NCI-H2107 treated with DMSO at 0.1 percent for 48 hours (cell line): ENCODE results near the gene PTPRK.

ENCODE experiments used
- DNase-seq: peaks from one replicate; lab custom pipeline; 2025; ENCODE audit not compliant: unreplicated experiment; lab: John Stamatoyannopoulos, UW

Gene PTPRK

DNA sequence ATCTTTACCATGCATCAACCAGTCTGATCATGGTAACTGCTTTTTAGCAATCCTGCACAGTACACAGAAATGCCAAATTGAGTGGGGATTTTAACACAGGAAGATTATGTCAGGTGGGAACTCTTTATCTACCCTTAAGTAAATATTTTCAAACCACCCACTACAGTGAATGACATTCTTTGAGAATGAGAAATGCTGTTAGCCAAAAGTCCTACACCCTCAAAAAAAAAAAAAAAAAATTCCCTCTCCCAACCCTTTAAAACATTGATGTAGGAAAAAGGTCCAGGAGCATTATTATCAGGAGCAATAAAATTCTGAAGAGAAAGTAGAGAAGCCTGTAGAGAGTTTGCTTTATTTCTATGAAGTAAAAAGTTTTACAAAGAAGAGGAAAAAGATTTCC is 312.3 kb downstream of the PTPRK start:
- no peak for DNase-seq

DNA sequence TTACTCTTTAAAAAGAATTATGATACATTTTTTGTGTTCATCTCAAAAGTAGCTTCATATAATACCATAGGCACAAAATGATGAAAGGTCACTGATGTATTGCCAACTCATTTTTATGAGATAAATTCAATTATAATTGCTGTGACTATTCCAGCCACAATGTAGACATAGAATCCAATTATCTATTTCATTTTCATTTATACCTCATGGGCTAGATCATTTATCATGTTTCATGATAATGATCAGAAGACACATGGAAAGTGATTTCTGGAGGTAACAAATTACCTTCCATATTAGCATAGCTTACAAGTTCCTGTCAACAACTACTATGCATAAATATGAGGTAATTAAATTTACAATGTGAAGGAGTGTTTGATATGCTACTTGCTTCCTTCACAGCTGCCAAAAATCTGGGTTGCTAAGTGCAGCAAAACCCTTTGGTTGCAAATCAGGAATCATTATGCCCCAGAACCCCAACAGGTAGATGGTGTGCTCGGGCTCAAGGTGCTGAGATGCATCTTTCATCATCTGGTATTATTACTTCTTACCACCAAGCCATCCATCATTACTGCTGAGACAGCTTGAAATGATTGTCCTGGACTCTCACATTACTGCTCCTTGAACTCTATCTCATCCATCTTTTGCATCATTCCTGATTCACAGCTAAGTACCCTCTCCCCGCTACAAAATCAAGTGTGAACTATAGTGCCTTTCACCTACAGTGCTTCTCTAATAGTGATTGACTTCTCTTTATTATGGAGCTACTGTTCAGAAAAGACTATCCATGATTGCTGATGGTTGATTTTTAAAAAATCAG is 313.6 kb downstream of the PTPRK start:
- DNase-seq, result no peak

DNA sequence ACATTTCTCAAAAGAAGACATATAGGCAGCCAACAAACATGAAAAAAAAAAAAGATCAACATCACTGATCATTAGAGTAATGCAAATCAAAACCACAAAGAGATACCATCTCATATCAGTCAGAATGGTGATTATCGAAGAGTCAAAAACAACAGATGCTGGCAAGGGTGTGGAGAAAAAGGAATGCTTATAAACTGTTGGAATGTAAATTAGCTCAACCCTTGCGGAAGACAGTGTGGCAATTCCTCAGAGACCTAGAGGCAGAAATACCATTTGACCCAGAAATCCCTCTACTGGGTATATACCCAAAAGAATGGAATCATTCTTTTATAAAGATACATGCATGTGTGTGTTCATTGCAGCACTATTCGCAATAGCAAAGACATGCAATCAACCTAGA is 315.8 kb downstream of the PTPRK start:
- DNase-seq, result no peak

- DNase-seq, result no peak
Observed at GRCh38 chr6:128202169-128202765, 318.1 kb downstream of the PTPRK start.

DNA sequence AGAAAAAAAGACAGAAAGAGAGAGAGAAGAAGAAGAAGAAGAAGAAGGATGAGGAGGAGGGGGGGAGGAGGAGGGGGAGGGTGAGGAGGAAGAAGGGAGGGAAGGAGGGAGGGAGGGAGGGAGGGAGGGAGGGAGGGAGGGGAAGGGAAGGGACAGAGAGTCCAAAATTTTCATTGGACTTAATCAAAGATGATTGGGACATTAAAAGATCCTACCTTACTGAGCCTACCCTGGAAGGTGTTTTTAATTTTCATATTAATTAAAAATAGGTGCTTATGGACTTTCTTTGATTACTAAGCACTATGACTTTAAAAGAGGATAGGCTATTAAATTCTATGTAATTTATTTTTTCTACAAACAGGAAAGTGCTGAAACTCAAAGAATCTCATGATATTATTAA is 319.6 kb downstream of the PTPRK start:
- DNase-seq, result no peak

- no peak for DNase-seq
Observed at GRCh38 chr6:128199461-128199860, 320.9 kb downstream of the PTPRK start.

DNA sequence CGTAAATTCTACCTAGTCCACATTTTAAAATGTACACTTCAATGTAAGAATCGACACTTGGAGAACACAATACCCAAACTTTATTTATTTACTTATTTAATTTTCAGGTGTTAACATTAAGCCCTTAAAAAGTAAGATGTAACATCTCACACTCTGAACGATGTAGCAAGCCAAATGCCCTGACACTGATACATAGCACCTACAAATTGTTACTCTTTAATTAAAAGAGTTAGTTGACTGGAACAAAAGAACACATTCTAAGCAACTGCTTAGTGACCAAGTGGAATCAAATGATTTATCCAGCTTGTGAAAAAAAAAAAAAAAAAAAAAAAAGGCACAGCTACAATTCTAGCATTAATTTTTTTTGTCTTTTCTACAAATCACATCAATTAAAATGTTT is 327.4 kb downstream of the PTPRK start:
- no peak for DNase-seq

DNA sequence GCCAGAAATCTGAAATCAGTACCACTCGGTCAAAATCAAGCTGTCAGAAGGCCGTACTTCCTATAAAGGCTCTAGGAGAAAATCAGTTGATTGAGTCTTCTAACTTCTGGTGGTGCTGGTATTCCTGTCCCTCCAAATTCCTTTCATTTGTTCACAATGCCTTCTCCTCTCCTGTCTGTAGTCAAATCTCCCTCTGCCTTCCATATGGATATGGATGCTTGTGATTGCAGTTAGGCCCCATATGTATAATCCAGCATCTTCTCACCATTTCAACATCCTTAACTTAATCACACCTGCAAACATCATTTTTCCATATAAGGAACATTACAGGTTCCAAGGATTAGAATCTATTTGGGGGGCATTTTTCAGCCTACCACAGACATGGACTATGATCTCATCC is 331.7 kb downstream of the PTPRK start:
- no peak for DNase-seq

DNA sequence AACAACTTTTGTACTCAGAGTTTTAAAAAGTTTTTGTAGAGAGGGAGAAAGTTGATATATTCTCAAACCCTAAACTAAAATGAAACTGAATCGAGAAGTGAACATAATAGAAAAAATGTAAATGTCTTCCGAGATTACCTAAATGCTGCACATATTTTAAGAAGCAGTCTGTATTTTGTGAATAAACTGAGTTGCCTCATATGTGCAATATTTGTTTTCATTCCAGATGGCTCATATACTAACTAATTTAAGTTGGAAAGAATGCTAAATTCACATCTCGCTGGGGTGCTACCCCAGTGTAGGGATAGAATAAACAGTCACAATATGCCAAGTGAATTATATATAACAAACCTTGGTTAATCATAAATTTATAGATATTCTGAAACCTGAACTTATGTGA is 333.7 kb downstream of the PTPRK start:
- DNase-seq, result no peak

DNA sequence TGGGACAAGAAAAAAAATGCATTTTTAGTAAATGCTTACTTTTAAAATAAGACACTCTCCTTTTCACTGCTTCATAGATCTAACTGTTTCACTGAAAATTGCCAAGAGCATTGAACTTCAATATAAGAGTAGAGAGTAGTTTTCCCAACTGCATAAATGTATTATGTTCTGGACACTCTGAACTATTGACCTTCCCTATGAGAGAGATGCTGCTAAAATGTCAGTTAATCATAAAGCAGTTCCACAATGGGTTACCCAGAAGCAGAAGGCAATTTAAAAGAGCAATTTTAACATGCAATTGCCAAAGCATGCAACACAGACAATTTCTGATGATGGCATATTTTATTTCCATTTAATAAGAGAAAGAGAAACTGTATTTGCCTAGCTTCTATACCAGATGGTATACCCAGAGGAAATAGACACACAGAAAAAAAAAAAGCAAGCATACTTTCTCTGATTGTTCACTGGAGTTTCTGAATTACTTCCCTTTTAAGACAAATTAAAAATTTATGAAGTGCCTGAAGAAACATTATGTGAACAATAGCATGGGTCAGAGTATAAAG is 340.4 kb downstream of the PTPRK start:
- DNase-seq, result no peak

DNA sequence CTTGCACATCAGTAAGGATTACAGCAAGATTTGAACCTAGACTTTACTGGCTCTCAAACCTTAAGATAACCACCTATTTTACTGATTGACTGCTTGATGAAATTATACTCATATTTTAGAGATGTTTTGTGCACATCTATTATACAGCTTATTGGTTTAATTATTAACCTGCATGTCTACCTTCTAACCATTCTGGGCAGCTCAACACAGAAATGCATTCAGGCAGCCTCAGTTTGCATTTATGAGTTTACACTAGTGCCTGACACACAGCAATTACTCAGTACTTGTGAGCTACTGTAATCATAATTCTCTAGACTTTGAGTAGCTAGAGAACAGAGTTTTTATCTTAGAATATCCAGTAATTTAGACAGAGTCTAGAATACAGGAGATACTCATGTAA is 345.7 kb downstream of the PTPRK start:
- DNase-seq, result no peak

DNA sequence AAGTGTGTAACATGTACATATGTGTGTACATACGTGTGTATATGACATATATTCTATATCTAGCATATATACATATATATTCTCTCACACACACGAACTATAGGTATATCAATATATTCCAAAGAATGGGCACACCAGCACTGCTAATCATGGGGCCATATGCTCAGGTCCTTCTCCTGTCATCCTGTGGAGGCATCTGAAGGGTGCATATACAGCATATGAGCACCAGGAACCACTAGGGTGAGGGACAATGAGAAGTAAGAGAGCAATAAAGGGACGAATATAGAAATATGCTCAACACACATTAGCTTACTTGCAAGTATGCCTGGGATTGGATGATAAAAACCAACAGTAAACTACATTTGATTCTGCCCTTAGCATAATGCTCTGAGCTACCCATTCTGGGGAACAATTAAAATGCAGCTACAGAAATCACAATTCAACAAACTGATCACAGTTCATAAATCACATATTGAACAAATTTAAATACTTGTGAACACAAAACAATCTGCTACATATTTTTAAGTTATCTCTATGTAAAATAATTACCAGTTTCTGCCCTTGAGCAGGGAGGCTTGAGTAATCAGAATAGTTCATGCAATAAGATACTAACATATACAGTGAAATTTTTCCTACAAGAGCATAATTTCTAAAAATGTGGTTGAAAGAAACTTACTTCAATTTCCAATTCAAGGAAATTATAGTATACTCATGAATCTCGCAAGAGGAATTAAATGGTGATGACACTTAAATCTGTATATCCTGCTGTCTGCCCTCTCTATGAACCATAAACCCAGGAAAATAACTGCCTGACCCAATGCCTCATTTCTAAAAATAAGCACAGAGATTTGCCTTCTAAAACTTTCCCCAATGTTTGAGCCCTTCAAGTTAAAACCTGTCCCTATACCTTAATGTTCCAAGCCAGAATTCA is 347.4 kb downstream of the PTPRK start:
- DNase-seq, result no peak

- no peak for DNase-seq
Observed at GRCh38 chr6:128172081-128172480, 348.3 kb downstream of the PTPRK start.

GRCh38 chr6:128171182-128171581 is 349.2 kb downstream of the PTPRK start:
- no peak for DNase-seq

GRCh38 chr6:128168244-128168643 is 352.2 kb downstream of the PTPRK start:
- no peak for DNase-seq

GRCh38 chr6:128167552-128167951 is 352.8 kb downstream of the PTPRK start:
- no peak for DNase-seq

DNA sequence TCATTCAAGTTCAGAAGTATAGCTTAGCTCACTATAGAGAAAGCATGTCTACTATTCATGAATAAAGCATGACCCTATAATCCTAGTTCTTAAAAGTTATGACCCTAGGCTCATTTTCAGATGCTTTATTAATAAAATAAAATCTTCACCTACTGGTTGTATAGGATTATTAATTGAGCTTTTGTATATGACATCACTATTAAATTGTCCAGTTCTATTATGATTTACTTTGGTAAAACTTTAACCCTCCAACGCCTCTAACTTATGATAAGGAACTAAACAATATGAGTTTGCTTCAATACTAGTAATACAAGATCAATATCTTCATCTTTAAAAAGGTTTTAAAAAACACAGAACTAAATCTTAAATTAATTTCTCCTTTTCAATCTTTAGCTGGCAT is 356.1 kb downstream of the PTPRK start:
- no peak for DNase-seq

DNA sequence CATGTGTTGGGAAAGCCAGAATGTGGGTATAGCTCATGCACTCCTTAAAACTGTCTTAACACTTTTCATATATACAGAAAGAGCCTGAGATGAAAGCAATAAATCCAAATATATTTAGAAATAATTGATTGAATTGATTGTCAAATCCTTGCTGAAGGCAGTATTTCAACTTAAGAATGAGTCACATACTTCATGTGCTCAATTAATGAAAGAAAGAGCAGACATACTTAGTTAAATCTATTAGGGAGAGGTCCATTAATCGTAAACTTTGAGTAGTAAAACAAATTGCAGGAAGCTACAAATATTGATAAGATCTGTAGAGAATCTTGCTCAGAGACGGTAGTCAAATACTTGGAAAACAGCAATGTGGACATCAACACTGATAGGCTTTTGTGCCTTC is 358.0 kb downstream of the PTPRK start:
- no peak for DNase-seq

- no peak for DNase-seq
Observed at GRCh38 chr6:128161839-128162238, 358.6 kb downstream of the PTPRK start.

DNA sequence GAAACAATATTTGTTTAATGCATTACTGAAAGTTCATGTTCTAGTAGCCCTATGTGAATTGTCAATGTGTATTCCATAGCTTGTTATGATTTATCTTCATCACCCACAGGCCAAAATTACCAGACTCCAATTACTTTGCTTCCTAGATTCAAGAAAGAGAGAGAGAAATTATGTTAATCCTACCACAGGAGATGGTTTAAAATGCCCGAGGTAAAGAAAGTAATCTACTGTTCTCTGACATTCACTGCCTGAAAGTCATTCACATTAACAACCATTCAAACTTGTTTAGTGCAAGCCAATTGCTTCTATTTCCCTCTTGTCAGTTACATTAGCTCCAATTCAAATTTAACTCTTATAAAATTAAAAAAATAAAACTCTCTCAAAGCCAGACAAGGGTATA is 359.1 kb downstream of the PTPRK start:
- DNase-seq, result no peak

DNA sequence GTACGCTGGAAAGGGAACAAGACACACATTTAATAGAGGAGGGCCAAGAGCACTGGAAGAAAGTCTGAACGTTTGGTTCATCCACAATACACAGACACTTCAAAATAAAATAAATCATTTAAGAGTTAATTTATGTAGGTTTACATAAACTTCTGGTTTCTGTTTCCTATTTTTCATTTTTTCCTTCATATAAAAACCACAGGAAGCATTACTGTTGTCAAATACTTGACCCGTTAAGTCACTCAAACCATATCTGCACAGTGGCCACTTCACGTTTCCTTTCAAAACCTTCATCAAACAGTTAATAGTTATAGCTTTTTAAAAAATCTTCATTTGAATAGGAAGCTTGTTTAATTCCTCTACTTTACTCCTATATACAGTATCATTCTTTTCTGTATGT is 361.9 kb downstream of the PTPRK start:
- no peak for DNase-seq
